ENCODE data around the gene STK25. TPM values are rescaled to one million over a fixed set of nuclear protein-coding genes. Genes with fewer than 3 reads are reported as not detected.

Gene STK25
- total RNA-seq: 100 to 1,000 TPM in 1 of 2 donors, 10 to 100 TPM in 1; 94.5 to 173 TPM

DNA sequence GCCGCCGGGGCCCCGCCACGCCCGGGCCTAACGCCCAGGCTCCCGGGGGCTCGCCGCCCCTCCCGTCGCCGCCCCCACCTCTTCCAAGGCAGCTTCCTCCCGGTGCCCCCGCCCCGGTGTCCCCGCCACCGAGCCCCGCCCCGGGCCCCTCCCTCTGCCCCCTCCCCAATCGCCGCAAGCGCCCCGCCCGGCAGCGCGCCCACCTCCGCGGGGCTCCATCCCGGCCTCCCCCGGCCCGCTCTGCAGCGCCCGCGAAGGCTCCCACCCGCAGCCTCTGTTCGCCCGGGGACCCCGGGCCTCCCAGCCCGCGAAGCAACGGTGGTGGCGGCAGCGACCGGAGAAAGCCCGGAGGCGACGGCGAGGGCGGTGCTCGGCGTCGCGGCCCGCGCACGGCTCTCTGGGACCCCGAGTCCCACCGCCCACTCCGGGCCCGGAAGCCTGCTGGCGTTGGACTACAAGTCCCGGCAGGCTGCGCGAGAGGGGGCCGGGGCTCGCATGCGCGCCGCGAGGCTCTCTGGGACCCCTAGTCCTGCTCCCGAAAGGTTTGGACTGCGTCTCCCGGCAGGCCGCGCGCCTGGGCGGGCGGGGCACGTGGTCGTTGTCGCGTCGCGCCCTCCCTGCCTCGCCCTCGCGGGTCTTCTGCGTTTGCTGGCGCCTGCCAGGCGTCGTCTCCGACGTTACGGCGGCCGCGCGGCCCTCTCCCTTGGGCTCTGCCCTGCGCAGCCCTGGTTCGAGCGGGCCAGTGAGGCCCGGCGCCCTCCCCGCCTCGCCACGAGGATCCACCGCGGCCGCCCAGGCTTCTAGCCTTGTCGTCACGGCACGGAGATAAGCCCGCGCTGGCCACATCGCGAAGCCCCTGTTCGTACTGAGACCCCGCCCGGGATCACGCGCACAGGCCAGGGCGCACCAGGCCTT lies at the start of gene STK25:
STK25 (minus strand) TSS at position 345 of the 915 bp plus-strand sequence. CDS start 549 bp downstream, outside the sequence.
- no peaks in the 10 kb centered on the region for H3K9me3 ChIP-seq
- H3K36me3 ChIP-seq: no peaks in the 10 kb centered on the region
- DNase-seq (ENCODE audit: low spot score): peak; percentile 98
- peak within 1 kb of the TSS; percentile 88 to 97 for H3K4me3 ChIP-seq
- peaks cover 0 to 39% of the 10 kb centered on the region in 2 donors for H3K4me1 ChIP-seq
- peak within 1 kb of the TSS; percentile 96 for H3K27ac ChIP-seq
- TF ChIP-seq, protein P1, sequence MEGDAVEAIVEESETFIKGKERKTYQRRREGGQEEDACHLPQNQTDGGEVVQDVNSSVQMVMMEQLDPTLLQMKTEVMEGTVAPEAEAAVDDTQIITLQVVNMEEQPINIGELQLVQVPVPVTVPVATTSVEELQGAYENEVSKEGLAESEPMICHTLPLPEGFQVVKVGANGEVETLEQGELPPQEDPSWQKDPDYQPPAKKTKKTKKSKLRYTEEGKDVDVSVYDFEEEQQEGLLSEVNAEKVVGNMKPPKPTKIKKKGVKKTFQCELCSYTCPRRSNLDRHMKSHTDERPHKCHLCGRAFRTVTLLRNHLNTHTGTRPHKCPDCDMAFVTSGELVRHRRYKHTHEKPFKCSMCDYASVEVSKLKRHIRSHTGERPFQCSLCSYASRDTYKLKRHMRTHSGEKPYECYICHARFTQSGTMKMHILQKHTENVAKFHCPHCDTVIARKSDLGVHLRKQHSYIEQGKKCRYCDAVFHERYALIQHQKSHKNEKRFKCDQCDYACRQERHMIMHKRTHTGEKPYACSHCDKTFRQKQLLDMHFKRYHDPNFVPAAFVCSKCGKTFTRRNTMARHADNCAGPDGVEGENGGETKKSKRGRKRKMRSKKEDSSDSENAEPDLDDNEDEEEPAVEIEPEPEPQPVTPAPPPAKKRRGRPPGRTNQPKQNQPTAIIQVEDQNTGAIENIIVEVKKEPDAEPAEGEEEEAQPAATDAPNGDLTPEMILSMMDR (IDR thresholded peaks at IDR 0.05): peak in 1 of 2 donors; percentile 14
- H3K27me3 ChIP-seq: no peaks in the 10 kb centered on the region

DNA sequence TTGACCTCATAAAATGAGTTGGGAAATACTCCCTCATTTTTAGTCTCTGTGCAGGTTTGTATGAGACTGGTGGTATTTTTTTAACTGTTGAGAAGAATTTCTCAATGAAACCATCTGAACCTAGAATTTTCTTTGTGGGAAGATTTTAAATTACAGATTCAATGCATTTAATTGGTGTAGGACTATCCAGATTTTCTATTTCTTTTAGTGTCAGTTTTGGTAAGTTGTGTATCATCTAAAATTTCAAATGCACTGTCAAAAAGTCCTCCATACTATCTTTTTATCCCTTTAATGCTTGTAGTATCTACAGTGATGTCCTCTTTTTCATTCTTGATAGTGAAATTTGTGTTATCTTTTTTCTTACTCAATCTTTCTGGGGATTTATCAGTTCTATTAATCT lies 48.4 kb upstream of the STK25 start:
- Histone ChIP-seq H3K9me3 (peaks cover 0 to 19% of the 10 kb centered on the region in 2 donors), H3K4me1 (peaks cover 0 to 28% of the 10 kb centered on the region in 2 donors), H3K27me3 (no peaks in the 10 kb centered on the region), H3K36me3 (no peaks in the 10 kb centered on the region), H3K4me3 (no peak overlapping the region), H3K27ac (no peak overlapping the region)
- DNase-seq (ENCODE audit: low spot score): no peak
- TF ChIP-seq, protein P1 (IDR thresholded peaks at IDR 0.05): no peak

- TF ChIP-seq, protein P1 (IDR thresholded peaks at IDR 0.05): no peak
- Histone ChIP-seq H3K4me3 (no peak overlapping the region), H3K36me3 (no peaks in the 10 kb centered on the region), H3K27ac (no peak overlapping the region), H3K9me3 (peaks cover 0 to 19% of the 10 kb centered on the region in 2 donors), H3K4me1 (peaks cover 0 to 20% of the 10 kb centered on the region in 2 donors), H3K27me3 (no peaks in the 10 kb centered on the region)
- DNase-seq (ENCODE audit: low spot score): no peak
Observed at GRCh38 chr2:241555711-241556110, 47.3 kb upstream of the STK25 start.

GRCh38 chr2:241554610-241555322 lies 46.4 kb upstream of the STK25 start:
- Histone ChIP-seq H3K27ac (no peak overlapping the region), H3K4me1 (peaks cover 0 to 11% of the 10 kb centered on the region in 2 donors), H3K36me3 (no peaks in the 10 kb centered on the region), H3K4me3 (no peak overlapping the region), H3K27me3 (no peaks in the 10 kb centered on the region), H3K9me3 (peaks cover 0 to 19% of the 10 kb centered on the region in 2 donors)
- DNase-seq (ENCODE audit: low spot score): no peak
- TF ChIP-seq, protein P1 (IDR thresholded peaks at IDR 0.05): no peak

DNA sequence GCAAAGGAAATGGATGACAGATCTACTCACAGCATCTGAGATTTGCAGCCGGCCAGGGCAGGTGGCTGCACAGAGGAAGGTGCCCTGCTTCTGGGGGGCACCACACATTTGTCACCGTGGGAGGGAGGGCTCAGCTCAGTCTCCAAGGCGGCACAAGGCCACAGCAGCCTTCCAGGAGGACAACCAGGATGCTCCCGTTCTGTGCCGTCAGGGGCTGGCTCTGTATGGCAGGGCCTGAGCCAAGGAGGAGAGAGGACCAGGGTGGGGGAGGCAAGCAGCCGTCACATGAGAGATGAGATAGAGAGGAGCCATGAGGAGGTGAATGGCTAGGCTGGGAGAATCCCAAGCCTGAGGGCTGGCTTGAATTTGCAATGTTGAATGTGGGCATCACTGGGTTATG lies 45.6 kb upstream of the STK25 start:
- H3K4me3 ChIP-seq: no peak overlapping the region
- no peaks in the 10 kb centered on the region for H3K27me3 ChIP-seq
- no peaks in the 10 kb centered on the region for H3K36me3 ChIP-seq
- TF ChIP-seq, protein P1 (IDR thresholded peaks at IDR 0.05): no peak
- no peak for DNase-seq (ENCODE audit: low spot score)
- H3K9me3 ChIP-seq: peaks cover 0 to 19% of the 10 kb centered on the region in 2 donors
- peaks cover 0 to 5% of the 10 kb centered on the region in 2 donors for H3K4me1 ChIP-seq
- H3K27ac ChIP-seq: no peak overlapping the region

Data from right atrium auricular region (tissue), 2 donors.